Measurements from ENCODE around the gene UBE2U.

- no peak for TF ChIP-seq POLR2A (IDR thresholded peaks at IDR 0.05)
- TF ChIP-seq, protein P1, sequence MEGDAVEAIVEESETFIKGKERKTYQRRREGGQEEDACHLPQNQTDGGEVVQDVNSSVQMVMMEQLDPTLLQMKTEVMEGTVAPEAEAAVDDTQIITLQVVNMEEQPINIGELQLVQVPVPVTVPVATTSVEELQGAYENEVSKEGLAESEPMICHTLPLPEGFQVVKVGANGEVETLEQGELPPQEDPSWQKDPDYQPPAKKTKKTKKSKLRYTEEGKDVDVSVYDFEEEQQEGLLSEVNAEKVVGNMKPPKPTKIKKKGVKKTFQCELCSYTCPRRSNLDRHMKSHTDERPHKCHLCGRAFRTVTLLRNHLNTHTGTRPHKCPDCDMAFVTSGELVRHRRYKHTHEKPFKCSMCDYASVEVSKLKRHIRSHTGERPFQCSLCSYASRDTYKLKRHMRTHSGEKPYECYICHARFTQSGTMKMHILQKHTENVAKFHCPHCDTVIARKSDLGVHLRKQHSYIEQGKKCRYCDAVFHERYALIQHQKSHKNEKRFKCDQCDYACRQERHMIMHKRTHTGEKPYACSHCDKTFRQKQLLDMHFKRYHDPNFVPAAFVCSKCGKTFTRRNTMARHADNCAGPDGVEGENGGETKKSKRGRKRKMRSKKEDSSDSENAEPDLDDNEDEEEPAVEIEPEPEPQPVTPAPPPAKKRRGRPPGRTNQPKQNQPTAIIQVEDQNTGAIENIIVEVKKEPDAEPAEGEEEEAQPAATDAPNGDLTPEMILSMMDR (IDR thresholded peaks at IDR 0.05), result no peak
Measured at GRCh38 chr1:64173336-64173940, 30.0 kb upstream of the UBE2U start.
